PFSK-1 (cell line): ENCODE measurements around the gene CDC42EP3.

Experiments used
- FOXP2 ChIP-seq: optimal IDR thresholded peaks from 2 replicates; pipeline ENCODE3; 2011; ENCODE audit warnings: borderline replicate concordance, control low read depth, inconsistent platforms; ENCODE audit not compliant: insufficient read depth; ENCODE audit errors: extremely low read length, extremely low read depth
- POLR2AphosphoS5 ChIP-seq: IDR thresholded peaks from 2 replicates; pipeline ENCODE4 v1.6.1; 2012; ENCODE audit warnings: low read depth, mild to moderate bottlenecking, control low read depth, low read length, moderate library complexity
- REST ChIP-seq, 2 experiments: IDR thresholded peaks; 2 replicates each; pipeline versions ENCODE4 v1.6.1 to v1.8.0; 2011 to 2012; ENCODE audit warnings: low read depth in 2 of 2, low read length in 2 of 2, control low read depth in 1 of 2, inconsistent platforms in 1 of 2, mild to moderate bottlenecking in 1 of 2, moderate library complexity in 1 of 2; ENCODE audit not compliant: insufficient read depth in 1 of 2
- SIN3A ChIP-seq: IDR thresholded peaks from 2 replicates; pipeline ENCODE4 v1.6.1; 2012; ENCODE audit warnings: mild to moderate bottlenecking, low read length, moderate library complexity, borderline replicate concordance; ENCODE audit not compliant: insufficient read depth
- TAF1 ChIP-seq: IDR thresholded peaks from 2 replicates; pipeline ENCODE4 v1.6.1; 2012; ENCODE audit warnings: low read length, control low read depth, borderline replicate concordance; ENCODE audit not compliant: insufficient read depth

Gene CDC42EP3

GRCh38 chr2:37636381-37637066, 34.9 kb downstream of the CDC42EP3 start:
- TF ChIP-seq REST (IDR thresholded peaks at IDR 0.05; ENCODE audit: insufficient read depth in 1 of 2, low read depth in 2 of 2, low read length in 2 of 2): no peak
- no peak for TF ChIP-seq POLR2AphosphoS5
- no peak for TF ChIP-seq SIN3A
- TF ChIP-seq TAF1: no peak
- no peak for TF ChIP-seq FOXP2

GRCh38 chr2:37635504-37636380, 35.7 kb downstream of the CDC42EP3 start:
- TF ChIP-seq REST (IDR thresholded peaks at IDR 0.05; ENCODE audit: insufficient read depth in 1 of 2, low read depth in 2 of 2, low read length in 2 of 2): no peak
- TF ChIP-seq POLR2AphosphoS5: no peak
- no peak for TF ChIP-seq SIN3A
- no peak for TF ChIP-seq FOXP2
- no peak for TF ChIP-seq TAF1

- TF ChIP-seq REST (IDR thresholded peaks at IDR 0.05; ENCODE audit: insufficient read depth in 1 of 2, low read depth in 2 of 2, low read length in 2 of 2): no peak
- TF ChIP-seq FOXP2: no peak
- TF ChIP-seq SIN3A: no peak
- TF ChIP-seq TAF1: no peak
- no peak for TF ChIP-seq POLR2AphosphoS5
These were observed 36.4 kb downstream of the CDC42EP3 start for GRCh38 chr2:37634914-37635503.

GRCh38 chr2:37633845-37634244, 37.6 kb downstream of the CDC42EP3 start:
- TF ChIP-seq SIN3A: no peak

DNA sequence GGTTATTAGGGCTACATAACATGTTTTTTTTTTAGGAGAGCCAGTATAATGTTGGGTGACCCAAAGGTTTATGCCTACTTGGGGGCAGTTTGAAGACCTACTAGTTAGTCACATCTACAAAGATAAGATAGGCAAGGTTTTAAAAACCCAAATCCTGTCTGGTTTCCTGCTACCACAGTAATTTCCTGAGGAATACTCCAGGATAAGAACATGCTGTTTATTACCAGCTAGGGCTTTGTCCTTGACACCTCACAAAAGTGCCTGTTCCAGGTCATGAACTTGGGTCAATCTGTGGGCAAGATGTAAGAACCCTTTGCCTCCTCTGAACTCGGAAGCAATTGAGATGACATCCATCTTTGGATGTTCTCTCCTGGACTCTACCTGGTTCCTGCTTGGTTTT, 38.2 kb downstream of the CDC42EP3 start:
- TF ChIP-seq POLR2AphosphoS5 (no peak), FOXP2 (no peak), REST (IDR thresholded peaks at IDR 0.05; ENCODE audit: insufficient read depth in 1 of 2, low read depth in 2 of 2, low read length in 2 of 2) (no peak), SIN3A (no peak), TAF1 (no peak)
